DMS 273 (cell line): ENCODE data around the gene RIPK1.
"Not testable (repeated sequence)": the region's sequence is repeated elsewhere in the genome, so short reads cannot be mapped to it uniquely, and the experiment has no call there.

Experiments used
- DNase-seq: peaks from one replicate; lab custom pipeline; 2025; ENCODE audit not compliant: unreplicated experiment; lab: John Stamatoyannopoulos, UW

Gene RIPK1

GRCh38 chr6:3133515-3133914 lies 65.2 kb downstream of the RIPK1 start:
- no peak for DNase-seq

- no peak for DNase-seq
Observed at GRCh38 chr6:3135668-3136291, 67.5 kb downstream of the RIPK1 start.

- DNase-seq, result no peak
Observed at GRCh38 chr6:3136292-3137011, 68.2 kb downstream of the RIPK1 start.

- no peak for DNase-seq
Observed at GRCh38 chr6:3137057-3137777, 68.9 kb downstream of the RIPK1 start.

- not testable (repeated sequence) for DNase-seq
Observed at GRCh38 chr6:3137873-3138272, 69.6 kb downstream of the RIPK1 start.

- no peak for DNase-seq
Observed at GRCh38 chr6:3138341-3138740, 70.0 kb downstream of the RIPK1 start.

- DNase-seq, result peak; percentile 76
Observed at GRCh38 chr6:3139090-3139903, 71.0 kb downstream of the RIPK1 start.

- DNase-seq, result no peak
Observed at GRCh38 chr6:3140201-3140600, 71.9 kb downstream of the RIPK1 start.

- DNase-seq, result no peak
Observed at GRCh38 chr6:3142536-3142935, 74.2 kb downstream of the RIPK1 start.

- no peak for DNase-seq
Observed at GRCh38 chr6:3143158-3143557, 74.9 kb downstream of the RIPK1 start.

- no peak for DNase-seq
Observed at GRCh38 chr6:3144571-3144970, 76.3 kb downstream of the RIPK1 start.

- no peak for DNase-seq
Observed at GRCh38 chr6:3147914-3148757, 79.8 kb downstream of the RIPK1 start.

GRCh38 chr6:3151691-3152090 lies 83.4 kb downstream of the RIPK1 start:
- DNase-seq, result peak; percentile 58

GRCh38 chr6:3152689-3153088 lies 84.4 kb downstream of the RIPK1 start:
- no peak for DNase-seq

GRCh38 chr6:3155416-3155815 lies 87.1 kb downstream of the RIPK1 start:
- DNase-seq, result not testable (repeated sequence)

- peak; percentile 55 for DNase-seq
Observed at GRCh38 chr6:3156184-3157130, 88.2 kb downstream of the RIPK1 start.

- DNase-seq, result peak; percentile 91
Observed at GRCh38 chr6:3157131-3157933, 89.0 kb downstream of the RIPK1 start, which contains the start of gene TUBB2A. Gene TUBB2A (minus strand): TSS chr6:3157544. CDS start chr6:3157463, 81 bp downstream.
